Body of pancreas (tissue), 4 donors: Measurements from ENCODE around the gene KPNA6.
"Not testable (repeated sequence)": the region's sequence is repeated elsewhere in the genome, so short reads cannot be mapped to it uniquely, and the experiment has no call there.

ENCODE experiments used
- CTCF ChIP-seq, 7 experiments: fragments of 450-650 bp in 4 of 7; fragments of 200-600 bp in 3 of 7; sonication (generic) in 3 of 7; IDR thresholded peaks; one replicate each; pipeline ENCODE4 v1.5.1; 2016 to 2019; ENCODE audit warnings: antibody characterized with exemption in 7 of 7
- POLR2A ChIP-seq, 3 donors: fragments of 450-650 bp; IDR thresholded peaks; one replicate each; pipeline ENCODE4 v1.6.1; 2016; ENCODE audit warnings: antibody characterized with exemption in 3 of 3, mild to moderate bottlenecking in 2 of 3

- TF ChIP-seq CTCF, POLR2A (IDR thresholded peaks at IDR 0.05): not testable (repeated sequence)
These were observed 57.8 kb downstream of the KPNA6 start for GRCh38 chr1:32165633-32166032.
